Sigmoid colon (tissue), 4 donors: ENCODE data around the gene CCDC81.

Source experiments
- EP300 ChIP-seq, 4 donors: sonication (generic); formaldehyde crosslinking; IDR thresholded peaks; one replicate each; pipeline ENCODE4 v1.6.1; 2017; ENCODE audit warnings: antibody characterized with exemption in 4 of 4
- POLR2A ChIP-seq, 2 donors: fragments of 450-650 bp; IDR thresholded peaks; one replicate each; pipeline ENCODE4 v1.6.1; 2016; ENCODE audit warnings: antibody characterized with exemption in 2 of 2, mild to moderate bottlenecking in 2 of 2, moderate library complexity in 2 of 2
- POLR2AphosphoS5 ChIP-seq, 4 donors: sonication (generic); formaldehyde crosslinking; IDR thresholded peaks; one replicate each; pipeline ENCODE4 v1.6.1; 2017; ENCODE audit warnings: antibody characterized with exemption in 4 of 4
- TF ChIP-seq, protein P1 (sequence below), 4 experiments: fragments of 450-650 bp in 3 of 4; fragments of 200-600 bp in 1 of 4; IDR thresholded peaks; one replicate each; pipeline ENCODE4 v1.5.1; 2016 to 2019; ENCODE audit warnings: antibody characterized with exemption in 4 of 4, mild to moderate bottlenecking in 3 of 4, moderate library complexity in 2 of 4

DNA sequence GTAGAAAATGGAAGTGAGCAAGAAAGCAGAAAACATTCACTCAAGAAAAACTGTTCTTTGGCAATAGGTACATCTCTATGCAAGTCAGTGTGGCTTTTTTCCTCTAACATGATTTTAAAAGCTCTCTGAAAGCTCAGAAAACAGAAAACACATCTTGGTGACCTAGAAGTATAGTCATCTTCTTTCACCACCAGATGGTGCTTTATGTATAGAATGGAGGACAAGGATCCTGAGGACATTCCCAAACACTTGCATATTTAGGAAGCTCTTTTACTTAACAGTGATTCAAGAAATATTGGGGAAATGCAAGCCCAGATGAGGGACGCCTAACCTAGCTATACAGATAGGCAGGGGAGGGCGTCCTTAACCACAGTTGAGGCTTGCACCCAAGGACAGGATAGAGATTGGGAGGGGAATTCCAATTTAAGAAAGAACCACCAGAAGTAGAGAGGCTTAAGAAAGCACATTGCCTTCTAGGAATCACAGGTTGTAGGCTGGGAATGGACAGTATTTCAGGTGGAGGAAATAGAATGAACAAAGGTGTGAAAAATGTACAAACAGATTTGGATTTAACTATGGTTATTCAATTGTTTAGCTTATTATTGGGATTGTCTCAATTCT, 13.8 kb upstream of the CCDC81 start:
- TF ChIP-seq, protein P1, sequence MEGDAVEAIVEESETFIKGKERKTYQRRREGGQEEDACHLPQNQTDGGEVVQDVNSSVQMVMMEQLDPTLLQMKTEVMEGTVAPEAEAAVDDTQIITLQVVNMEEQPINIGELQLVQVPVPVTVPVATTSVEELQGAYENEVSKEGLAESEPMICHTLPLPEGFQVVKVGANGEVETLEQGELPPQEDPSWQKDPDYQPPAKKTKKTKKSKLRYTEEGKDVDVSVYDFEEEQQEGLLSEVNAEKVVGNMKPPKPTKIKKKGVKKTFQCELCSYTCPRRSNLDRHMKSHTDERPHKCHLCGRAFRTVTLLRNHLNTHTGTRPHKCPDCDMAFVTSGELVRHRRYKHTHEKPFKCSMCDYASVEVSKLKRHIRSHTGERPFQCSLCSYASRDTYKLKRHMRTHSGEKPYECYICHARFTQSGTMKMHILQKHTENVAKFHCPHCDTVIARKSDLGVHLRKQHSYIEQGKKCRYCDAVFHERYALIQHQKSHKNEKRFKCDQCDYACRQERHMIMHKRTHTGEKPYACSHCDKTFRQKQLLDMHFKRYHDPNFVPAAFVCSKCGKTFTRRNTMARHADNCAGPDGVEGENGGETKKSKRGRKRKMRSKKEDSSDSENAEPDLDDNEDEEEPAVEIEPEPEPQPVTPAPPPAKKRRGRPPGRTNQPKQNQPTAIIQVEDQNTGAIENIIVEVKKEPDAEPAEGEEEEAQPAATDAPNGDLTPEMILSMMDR (IDR thresholded peaks at IDR 0.05): no peak
- no peak for TF ChIP-seq POLR2A (IDR thresholded peaks at IDR 0.05)
- no peak for TF ChIP-seq POLR2AphosphoS5 (IDR thresholded peaks at IDR 0.05)
- TF ChIP-seq EP300 (IDR thresholded peaks at IDR 0.05): no peak
